NCI-H146 treated with DMSO at 0.1 percent for 48 hours (cell line): ENCODE data around the gene ADAMTS14.
A peak's percentile ranks its signal among the peaks of the same experiment; 100 is the strongest.
"Not testable (repeated sequence)": the region's sequence is repeated elsewhere in the genome, so short reads cannot be mapped to it uniquely, and the experiment has no call there.

Source experiments
- DNase-seq: peaks from one replicate; lab custom pipeline; 2025; ENCODE audit not compliant: unreplicated experiment; lab: John Stamatoyannopoulos, UW

Gene ADAMTS14

DNA sequence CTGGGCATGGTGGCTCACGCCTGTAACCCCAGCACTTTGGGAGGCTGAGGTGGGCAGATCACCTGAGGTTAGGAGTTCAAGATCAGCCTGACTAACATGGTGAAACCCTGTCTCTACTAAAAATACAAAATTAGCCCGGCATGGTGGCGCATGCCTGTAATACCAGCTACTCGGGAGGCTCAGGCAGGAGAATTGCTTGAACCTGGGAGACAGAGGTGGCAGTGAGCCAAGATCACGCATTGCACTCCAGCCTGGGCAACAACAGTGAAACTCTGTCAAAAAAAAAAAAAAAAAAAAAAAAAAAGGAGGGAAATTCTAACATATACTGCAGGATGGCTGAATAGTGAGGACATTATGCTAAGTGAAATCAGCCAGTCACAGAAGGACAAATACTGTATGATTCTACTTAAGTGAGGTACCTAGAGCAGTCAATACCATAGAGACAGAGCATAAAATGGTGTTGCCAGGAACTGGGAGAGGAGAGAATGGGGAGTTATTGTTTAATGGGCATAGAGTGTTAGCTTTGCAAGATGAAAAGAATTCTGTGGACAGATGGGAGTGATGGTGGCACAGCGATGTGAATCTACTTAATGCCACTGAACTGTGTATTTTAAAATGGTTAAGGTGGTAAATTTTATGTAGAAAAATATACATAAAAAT lies 95.8 kb downstream of the ADAMTS14 start:
- not testable (repeated sequence) for DNase-seq

DNA sequence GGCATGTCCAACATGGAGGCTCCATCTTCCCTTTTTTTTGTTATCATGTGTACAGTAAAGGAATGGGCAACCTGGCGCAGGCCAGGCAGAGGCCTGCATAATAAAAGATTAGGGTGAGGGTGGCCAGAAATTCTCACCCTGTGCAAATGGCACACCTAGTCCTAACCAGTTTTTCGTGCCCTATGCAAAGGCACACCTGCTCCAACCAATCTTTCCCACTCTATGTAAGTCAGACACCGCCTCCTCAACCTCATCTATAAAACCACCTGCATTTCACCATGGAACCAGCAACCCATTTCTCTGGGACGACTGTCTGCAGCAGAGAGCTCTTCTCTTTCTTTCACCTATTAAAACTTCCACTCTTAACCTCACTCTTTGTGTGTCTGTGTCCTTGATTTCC lies 96.8 kb downstream of the ADAMTS14 start:
- no peak for DNase-seq

DNA sequence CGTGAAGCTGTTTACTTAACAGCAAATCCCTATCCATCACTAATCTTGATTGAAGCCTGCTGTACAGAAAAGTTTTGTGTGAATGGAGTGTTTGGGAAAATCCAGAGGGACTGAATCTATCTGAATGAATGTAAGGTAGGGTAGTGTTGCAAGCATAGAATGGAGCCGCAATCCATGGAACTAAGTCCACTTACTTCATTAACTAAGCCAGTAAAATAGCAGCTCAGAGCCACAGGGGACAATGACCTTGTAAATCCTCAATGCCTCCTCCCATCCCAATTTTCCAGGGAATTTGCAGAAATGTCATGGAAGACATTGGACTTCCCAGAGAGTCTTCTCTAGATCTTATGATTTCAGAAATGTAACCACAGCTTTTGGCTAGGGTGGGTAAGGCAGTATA lies 97.7 kb downstream of the ADAMTS14 start:
- DNase-seq, result no peak

DNA sequence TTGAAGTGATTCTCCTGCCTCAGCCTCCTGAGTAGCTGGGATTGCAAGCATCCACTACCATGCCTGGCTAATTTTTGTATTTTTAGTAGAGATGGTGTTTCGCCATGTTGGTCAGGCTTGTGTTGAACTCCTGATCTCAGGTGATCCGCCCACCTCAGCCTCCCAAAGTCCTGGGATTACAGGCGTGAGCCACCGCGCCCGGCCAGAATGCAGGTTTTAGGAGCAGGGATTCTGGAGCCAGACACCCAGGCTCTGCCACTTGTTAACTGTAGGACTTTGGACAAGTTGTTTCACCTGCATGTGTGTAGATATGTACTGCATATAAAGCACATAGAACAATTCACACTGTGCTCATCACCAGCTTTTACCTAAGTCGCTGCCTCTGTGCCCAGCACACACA lies 98.2 kb downstream of the ADAMTS14 start:
- not testable (repeated sequence) for DNase-seq

DNA sequence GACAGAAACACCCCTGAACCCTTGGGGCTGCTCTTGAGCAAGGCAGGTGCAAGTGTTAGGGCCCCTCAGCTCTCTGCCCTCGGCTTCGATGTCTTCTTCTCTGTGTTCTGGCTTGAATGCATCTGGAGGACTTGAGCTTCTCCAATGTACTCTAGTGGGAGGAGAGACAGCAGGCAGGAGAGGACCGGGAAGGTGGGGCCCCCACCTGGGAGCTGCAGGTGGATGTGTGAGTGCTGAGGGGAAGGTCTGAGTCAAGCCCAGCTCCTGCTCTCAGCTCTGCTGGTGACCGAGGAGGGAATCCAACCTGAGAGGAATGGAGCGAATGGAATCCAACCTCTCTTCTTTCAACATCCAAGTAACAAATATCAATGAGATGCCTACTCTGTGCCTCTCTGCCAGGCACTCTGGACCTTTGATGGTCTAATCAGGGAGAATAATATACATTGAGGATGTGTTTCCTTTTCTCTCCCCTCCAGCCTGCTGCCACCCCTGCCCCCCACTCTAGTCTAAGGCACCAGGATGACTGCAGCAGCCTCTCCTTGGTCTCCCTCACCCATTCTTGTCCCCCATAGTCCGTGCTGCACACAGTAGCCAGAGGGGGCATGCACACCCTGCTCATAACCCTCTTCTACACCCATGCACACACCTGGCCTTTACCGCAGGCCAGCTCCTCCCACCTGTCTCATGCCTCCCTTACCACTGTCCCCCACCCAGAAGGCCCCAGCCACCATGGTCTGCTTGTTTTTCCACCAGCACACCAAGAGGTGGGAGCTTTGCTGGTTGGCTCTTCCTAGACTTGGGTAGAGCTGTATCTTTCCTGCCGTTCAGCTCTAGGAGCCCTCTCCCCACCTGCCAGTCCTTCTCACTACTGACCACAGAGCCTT lies 99.2 kb downstream of the ADAMTS14 start:
- no peak for DNase-seq

DNA sequence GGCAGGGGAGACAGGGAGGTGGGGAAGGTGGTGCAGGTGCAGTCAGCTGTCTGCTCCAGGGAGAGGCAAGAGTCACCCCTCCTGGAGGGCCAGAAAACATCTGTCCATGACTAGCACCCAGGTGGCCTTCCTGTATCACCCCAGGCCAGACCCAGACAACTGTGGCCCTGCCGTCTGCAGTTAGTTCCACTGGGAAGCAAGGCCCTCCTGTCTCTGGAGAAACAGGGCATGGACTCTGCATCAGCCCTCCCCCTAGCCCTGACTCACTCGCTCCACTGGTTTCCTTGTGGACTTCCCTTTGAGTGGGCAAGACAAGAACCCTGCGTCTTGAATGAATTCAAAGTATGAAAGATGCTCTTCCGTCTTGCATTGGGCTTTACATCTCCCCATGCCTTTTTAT lies 100.3 kb downstream of the ADAMTS14 start:
- DNase-seq, result peak; percentile 6

DNA sequence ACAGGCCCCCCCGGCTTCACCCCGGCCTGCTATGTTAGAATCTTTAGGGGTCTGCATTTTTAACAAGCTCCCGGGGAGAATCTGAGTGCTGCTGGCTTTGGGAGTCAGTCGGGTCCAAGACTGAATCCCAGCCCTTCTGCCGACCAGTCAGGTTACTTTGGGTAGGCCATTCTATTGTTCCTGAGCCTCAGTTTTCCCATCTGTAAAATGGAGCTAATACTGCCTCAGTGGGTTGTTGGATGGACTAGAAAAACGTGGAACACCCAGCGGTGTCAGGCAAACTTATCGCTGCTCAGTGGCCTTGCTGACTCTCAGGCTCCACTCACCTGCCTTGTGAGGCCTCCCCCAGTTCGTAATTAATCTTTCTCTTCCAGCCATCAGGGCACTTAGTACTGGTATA lies 101.2 kb downstream of the ADAMTS14 start:
- DNase-seq, result no peak

DNA sequence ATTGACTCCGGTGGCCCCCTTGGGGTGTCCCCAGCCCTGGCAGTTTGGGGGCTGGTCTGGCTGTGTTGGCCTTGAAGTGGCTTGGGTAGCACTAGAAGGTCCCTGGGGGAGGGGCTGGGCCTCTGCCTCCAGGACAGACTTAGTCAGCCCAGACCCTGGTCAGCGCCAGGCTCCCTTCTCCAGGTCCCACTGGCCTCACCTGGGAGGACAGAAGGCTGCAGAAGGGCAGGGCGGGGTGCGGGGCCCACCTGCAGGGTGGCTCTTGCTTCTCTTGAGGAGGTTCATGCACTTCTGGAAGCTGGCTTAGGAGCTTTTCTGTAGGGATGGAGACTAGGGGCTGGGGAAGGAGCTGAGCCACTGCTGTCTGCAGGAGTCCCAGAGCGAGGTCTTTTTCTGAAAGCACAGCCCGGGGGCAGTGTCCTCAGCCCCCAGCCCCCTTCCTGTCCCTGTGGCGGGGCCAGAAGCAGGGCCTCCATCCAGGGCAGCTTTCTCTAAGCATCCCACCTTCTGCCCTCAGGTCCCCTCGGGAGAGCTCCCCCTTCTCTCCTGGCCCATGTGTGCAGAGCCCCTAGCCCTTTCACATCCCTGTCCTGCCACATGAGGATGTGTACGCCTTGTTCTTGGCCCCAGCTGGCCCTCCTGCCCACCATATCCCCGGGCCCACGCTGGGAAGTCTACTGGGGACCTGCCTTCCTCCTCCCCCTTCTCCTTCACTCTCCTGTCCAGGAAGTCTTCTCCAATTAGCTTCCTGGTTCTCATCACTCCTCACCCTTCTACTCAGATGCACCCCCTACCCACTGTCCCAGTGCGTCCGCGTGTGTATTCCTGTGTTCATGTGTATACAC lies 101.9 kb downstream of the ADAMTS14 start:
- no peak for DNase-seq

DNA sequence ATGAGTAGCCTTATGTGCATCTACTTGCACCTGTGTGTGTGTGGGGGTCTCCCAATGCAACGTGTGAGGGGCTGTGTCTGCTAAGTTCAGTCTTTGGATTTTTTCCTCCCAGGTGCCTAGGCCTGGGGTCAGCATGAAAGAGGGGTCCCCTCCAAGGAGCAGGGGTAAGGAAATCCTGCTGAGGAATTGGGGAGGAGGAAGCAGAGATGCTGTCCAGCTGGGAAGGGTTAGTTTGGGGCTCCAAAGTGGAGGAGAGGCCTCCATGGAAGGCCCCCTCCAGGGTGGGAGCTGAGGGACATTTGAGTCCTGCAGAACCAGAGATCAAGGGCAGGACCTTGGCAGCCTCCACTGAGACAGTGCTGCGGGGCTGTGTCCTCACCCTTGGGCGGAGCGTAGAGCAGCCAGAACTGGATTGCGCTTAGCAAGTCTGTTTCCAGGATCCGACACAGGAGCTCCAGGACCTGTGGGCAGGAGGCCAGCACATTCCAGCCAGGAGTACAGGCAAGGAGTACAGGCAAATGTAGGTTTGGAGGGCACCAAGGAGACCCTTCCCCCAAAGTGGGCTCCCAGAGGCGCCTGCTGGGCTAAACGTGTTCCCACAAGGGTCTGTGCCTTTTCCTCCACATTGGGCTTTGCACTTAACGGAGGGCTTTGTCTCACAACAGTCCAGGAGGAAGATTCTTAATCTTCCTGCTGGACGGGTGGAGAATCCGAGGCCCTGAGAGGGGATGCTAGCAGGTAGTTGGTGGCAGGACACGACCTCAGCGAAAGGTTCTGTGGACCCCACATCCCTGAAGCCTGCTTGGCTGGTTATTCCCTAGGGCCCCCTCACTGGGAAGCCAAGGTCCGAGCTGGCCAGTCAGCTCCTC lies 102.7 kb downstream of the ADAMTS14 start:
- no peak for DNase-seq

DNA sequence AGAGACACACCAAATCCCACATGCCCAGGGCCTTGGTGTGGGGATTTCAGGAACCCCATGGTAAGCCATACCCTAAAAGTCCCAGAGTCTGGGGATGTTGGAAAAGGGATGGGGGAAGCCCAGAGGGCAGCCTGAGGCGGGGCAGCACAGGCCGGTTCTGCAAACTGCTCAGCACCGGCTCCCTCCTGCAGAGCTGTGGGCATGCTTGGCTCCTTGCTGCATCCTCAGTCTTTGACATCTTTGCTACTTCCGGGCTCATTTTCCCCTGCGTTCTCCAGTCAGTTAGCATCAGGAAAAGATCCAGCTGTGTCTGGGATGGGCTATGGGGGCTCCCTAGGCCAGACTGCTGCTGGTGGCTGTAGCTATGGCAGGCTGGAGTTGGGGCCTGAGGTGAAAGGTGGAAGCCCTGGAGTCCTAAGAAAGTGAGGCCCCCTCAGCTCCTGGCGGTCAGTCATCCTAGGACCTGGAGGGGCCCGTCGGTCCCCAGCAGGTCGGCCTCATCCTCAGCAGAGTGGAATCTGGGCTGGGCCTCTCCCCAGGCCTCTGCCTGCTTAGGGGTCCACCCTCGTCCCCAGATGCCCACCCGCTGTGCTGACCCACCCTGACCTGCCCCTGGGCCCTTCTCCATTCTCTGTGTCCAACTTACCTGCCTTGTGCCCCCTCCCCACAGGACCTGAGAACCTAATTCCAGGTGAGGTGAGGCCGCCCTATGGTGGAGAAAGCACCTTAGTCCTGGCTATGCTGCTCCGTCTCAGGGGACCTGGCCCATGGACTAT lies 103.6 kb downstream of the ADAMTS14 start:
- no peak for DNase-seq

DNA sequence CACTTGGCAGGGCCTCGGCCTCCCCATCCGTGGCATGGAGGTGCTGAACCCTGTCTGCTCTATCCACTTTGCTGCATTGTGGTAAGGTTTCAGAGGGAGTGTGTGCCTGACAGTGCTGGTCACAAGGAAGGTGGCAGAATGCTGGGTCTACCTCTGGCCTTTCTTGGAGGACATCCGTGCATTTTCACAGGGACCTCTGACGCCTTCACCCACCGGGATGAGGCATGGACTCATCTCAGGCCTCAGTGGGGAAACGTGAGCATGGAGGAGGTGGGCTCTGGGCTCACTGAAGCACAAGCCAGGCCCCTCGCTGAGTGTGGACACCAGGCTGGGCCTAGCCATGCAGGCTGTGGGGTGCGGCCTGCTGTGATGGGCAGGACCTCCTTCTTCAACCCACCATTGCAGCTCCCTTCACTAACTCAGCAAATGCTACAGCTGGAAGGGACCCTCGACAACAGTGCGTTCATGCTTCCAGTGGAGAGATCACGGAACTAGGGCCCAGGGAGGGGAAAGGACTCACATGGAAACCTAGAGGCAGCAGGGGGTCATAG lies 104.2 kb downstream of the ADAMTS14 start:
- DNase-seq, result no peak

DNA sequence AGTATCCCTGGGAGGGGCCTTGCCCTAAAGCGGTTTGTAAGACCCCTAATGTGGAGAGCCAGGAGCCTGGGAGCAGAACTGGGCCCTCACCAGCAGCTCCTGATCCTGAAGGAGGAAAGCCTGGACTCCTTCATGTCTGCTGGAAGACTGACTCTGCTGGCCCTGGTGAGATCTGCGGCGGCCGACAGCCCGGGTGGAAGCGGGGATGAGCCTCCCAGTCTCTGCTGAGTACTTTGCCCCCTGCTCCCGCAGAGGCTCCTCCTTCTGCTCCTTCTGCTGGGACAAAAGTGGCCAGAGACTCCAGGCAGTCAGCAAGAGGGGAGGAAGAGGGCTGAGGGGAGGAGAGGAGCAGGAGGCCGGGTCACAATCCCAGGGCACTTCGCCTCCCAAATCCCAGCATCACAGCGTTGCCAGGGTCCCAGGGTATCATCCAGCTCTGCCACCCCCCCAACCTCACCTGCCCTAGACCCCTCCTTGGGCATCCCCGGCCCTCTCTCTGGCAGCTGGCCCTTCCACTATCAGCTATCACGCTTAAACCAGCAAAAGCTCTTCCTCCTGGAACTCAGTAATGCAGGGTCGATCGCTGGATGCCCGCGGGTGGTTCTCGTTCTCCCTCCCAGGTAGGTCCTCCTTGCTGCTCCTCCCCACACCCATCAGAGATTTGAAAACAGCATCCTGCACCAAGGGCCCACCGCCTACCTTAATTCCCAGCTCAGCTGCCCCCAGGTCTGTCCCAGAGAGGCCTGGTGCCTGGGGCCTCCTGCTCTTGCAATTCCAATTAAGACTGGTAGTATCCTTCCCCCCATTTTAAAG lies 105.0 kb downstream of the ADAMTS14 start:
- no peak for DNase-seq

DNA sequence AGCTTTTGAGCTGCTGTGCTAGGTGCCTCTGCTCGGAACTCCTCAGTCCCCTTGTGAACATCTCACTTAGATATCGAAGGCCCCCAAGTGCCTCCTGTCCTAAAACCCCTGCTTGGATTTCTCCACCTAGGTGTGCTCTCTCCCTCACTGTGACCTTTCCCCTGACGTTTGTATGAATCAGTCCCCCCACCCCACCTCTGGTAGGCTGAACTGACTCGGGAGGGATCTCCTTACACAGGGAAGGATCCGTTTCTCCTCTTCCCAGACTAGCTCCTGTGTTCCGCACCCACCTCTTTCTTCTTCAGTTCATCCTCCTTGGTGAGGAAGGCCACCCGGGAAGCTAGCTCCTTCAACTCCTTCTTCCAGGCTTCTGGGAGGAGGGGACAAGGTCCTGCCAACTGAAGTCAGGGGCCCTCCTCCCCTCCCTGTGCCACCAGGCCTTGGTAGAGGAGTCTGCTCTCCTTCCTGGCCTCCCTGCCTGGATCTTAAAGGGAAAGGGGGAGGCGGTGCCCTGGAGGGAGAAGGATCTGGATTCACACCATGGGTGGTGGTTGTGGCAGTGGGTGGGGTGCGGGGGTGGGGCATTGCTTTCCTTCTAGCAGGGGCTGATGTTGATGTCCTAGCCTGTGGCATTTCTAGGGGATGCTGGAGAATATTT lies 106.1 kb downstream of the ADAMTS14 start:
- DNase-seq, result no peak

DNA sequence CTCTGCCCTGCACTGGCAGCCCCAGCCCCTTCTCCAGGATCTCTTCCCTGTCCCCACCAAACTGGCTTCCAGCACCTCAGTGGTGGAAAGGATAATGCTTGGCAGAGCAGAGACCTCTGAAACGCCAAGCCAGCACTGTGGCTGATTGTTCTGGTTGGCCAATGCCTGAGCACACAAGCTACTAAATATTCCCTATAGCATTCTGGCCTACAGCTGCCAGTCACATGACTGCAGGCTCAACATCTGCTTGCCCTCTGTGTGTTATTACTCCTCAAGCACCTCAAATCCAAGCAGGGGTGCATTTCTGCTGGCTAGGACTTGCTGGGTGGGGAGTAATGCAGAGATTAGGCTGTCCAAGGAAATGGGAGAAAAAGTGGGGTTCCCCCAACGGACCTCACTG lies 106.8 kb downstream of the ADAMTS14 start:
- no peak for DNase-seq

DNA sequence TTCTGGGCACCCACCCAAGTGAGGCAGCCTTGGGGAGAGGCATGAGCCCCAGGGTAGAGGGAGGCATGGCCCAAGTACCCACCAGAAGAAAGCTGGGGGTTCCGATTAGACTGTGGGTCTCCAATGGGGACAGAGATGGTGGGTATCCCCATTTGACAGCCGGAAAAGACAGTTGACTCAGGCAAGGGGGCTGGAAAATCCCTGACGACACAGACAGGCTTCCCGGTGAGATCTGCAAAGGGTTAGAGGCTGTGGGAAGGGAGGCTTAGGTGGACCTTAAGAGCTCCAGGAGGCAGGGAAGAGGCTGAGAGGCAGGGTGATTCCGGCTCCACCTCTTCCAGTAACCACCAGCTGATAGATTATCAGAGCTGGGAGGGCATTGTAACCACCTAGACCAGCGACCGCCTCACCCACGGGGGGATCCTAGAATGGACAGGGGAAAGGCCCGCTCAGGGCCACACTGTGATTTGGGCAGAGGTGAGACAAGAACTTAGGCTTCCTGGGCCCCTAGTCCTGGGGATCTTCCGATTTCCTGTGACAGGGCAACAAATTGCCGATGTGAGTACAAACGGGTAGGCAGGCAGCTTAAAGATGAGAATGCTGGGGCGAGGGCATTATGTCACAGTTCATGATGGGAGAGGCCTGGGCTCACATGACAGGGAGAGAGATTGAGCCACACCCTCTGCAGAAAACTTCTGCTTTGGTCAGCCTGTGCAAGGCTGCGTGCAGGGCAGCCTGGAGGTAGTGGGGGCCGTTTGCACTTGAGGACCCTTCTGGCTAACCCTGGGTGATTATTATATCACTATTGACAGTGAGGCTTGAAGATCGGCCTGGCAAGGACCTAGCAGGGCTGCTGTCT lies 107.4 kb downstream of the ADAMTS14 start:
- no peak for DNase-seq

DNA sequence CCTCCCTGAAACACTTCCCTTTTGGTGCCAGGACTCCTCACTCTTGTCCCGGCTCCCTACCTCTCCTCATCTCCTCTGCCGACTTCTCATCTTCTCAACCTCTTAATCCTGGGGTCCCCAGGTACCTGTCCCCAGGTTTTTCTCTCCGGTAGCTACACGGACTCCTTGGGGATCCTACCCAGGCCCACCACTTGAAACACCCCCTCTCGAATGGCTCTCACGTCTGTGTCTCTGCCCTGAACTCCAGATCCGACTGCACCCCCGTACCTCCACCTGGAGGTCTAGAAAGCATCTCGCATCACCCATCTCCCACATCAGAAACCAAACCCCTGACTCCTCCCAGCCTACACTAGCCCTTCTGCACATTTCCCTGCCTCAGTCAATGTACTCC lies 108.1 kb downstream of the ADAMTS14 start:
- DNase-seq, result no peak

DNA sequence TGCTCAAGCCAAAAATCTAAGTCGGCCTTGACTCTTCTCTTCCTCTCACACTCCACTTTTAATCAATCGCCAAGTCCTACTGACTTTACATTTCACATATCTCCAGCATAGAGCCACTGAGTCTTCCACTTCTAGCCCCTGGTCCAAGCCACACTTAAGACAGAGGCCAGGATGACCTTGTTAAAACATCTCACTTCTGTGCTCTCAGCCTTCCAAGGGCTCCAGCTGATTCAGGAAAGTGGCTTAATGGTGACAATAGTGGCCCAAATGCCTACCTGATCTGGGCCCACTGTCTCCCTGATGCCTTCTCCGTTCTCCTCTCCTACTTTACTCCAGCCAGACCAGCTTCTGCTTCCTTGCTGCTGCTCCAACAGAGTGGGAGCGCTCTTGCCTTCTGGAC lies 108.5 kb downstream of the ADAMTS14 start:
- DNase-seq, result no peak
